Stimulated activated CD4-positive, alpha-beta T cell treated with anti-CD3 and anti-CD28 coated beads, Interleukin-2, amount 100 ng/mL, for 4 hours (primary cell): ENCODE measurements around the gene SHLD1.

ENCODE experiments used
- DNase-seq: peaks from one replicate; pipeline ENCODE4 v3.0.0-alpha.2; 2020; ENCODE audit warnings: low read depth

SHLD1 gene

GRCh38 chr20:5848711-5849505 is 98.7 kb downstream of the SHLD1 start:
- DNase-seq: no peak

GRCh38 chr20:5855939-5856338 is 105.7 kb downstream of the SHLD1 start:
- no peak for DNase-seq

GRCh38 chr20:5859608-5860007 is 109.4 kb downstream of the SHLD1 start:
- DNase-seq: no peak

- no peak for DNase-seq
Measured at GRCh38 chr20:5862703-5863039, 112.5 kb downstream of the SHLD1 start.

GRCh38 chr20:5863040-5863833 is 113.0 kb downstream of the SHLD1 start:
- no peak for DNase-seq

- DNase-seq: no peak
Measured at GRCh38 chr20:5864428-5864827, 114.2 kb downstream of the SHLD1 start.

GRCh38 chr20:5864873-5865587 is 114.8 kb downstream of the SHLD1 start:
- peak; percentile 4 for DNase-seq

GRCh38 chr20:5865604-5866003 is 115.4 kb downstream of the SHLD1 start:
- DNase-seq: no peak

- DNase-seq: no peak
Measured at GRCh38 chr20:5870568-5870981, 120.4 kb downstream of the SHLD1 start.

GRCh38 chr20:5871459-5872410 is 121.5 kb downstream of the SHLD1 start:
- DNase-seq: no peak

GRCh38 chr20:5877128-5877527 is 126.9 kb downstream of the SHLD1 start:
- DNase-seq: no peak

- no peak for DNase-seq
Measured at GRCh38 chr20:5880326-5880725, 130.1 kb downstream of the SHLD1 start.

- no peak for DNase-seq
Measured at GRCh38 chr20:5881703-5882102, 131.5 kb downstream of the SHLD1 start.

- no peak for DNase-seq
Measured at GRCh38 chr20:5882166-5882565, 132.0 kb downstream of the SHLD1 start.

GRCh38 chr20:5884465-5885335 is 134.5 kb downstream of the SHLD1 start:
- no peak for DNase-seq

GRCh38 chr20:5885866-5886265 is 135.7 kb downstream of the SHLD1 start:
- no peak for DNase-seq

GRCh38 chr20:5886788-5887187 is 136.6 kb downstream of the SHLD1 start:
- DNase-seq: no peak

GRCh38 chr20:5887386-5887785 is 137.2 kb downstream of the SHLD1 start:
- DNase-seq: no peak

GRCh38 chr20:5888041-5888440 is 137.8 kb downstream of the SHLD1 start:
- DNase-seq: no peak

- no peak for DNase-seq
Measured at GRCh38 chr20:5890773-5891441, 140.7 kb downstream of the SHLD1 start.
